Activated CD4-positive, alpha-beta memory T cell treated with anti-CD3 and anti-CD28 coated beads for 36 hours (primary cell): ENCODE results near the gene LRRC8A. TPM values are rescaled to one million over a fixed set of nuclear protein-coding genes. Genes with fewer than 3 reads are reported as not detected.

ENCODE experiments used
- CTCF ChIA-PET: fragments of 350-600 bp; sonication (Branson Sonifier 250); formaldehyde crosslinking; loops from one replicate; lab custom pipeline; 2021; ENCODE audit warnings: antibody characterized with exemption, inconsistent platforms; lab: Charles Lee
- POLR2A ChIA-PET: fragments of 350-600 bp; sonication (Branson Sonifier 250); formaldehyde crosslinking; loops from one replicate; lab custom pipeline; 2021; ENCODE audit warnings: antibody characterized with exemption; lab: Charles Lee
- DNase-seq: peaks from one replicate; pipeline ENCODE4 v3.0.0-alpha.2; 2020
- H3K27ac Mint-ChIP-seq: one replicate; pipeline ENCODE4 v1.8.0; 2021; ENCODE audit warnings: mixed read lengths
- H3K27me3 Mint-ChIP-seq: one replicate; pipeline ENCODE4 v1.8.0; 2021; ENCODE audit warnings: mixed read lengths
- H3K36me3 Mint-ChIP-seq: one replicate; pipeline ENCODE4 v1.8.0; 2021; ENCODE audit warnings: mixed read lengths
- H3K4me1 Mint-ChIP-seq: one replicate; pipeline ENCODE4 v1.8.0; 2021; ENCODE audit warnings: low read depth, mixed read lengths
- H3K4me3 Mint-ChIP-seq: one replicate; pipeline ENCODE4 v1.8.0; 2021; ENCODE audit warnings: mild to moderate bottlenecking, mixed read lengths
- H3K9me3 Mint-ChIP-seq: one replicate; pipeline ENCODE4 v1.8.0; 2021; ENCODE audit warnings: mixed read lengths
- intact Hi-C: fragments of 100-400 bp; cut with micrococcal nuclease; formaldehyde crosslinking; loops from one replicate; pipeline ENCODE4 v1.15.1; 2023
- total RNA-seq, 2 experiments: library from RNA; stranded (reverse); gene quantifications; one replicate each; pipeline ENCODE4 v1.2.3, GENCODE V29; 2021

The LRRC8A gene
- total RNA-seq, 2 experiments from 2014 or later, result 18.0 to 18.7 TPM

GRCh38 chr9:128916745-128917144, 34.8 kb downstream of the LRRC8A start:
- intact Hi-C loops, result no loop called here
- no peak for DNase-seq

GRCh38 chr9:128917151-128917849, 35.4 kb downstream of the LRRC8A start:
- Mint-ChIP-seq H3K27me3 (no peaks in the 10 kb centered on the region), H3K27ac (no peak overlapping the region), H3K9me3 (no peaks in the 10 kb centered on the region), H3K4me1 (peaks cover 19% of the 10 kb centered on the region), H3K4me3 (no peak overlapping the region), H3K36me3 (peaks cover 15% of the 10 kb centered on the region)
- ChIA-PET CTCF (interaction anchor here (0.6 to 1.5 kb wide), 2 partner anchors 54 to 358 kb away, joined by 3 to 4 read pairs; no protein-coding TSS in a partner anchor), POLR2A (interaction anchor here (0.7 kb wide), 1 partner anchor 177 kb away, joined by 3 read pairs; no protein-coding TSS in a partner anchor)
- no peak for DNase-seq
- intact Hi-C loops, result no loop called here

More at GRCh38 chr9:128916745-128917144, 34.8 kb downstream of the LRRC8A start:
- POLR2A ChIA-PET, result interaction anchor here (0.7 kb wide), 1 partner anchor 176 kb away, joined by 3 read pairs; no protein-coding TSS in a partner anchor
- CTCF ChIA-PET, result interaction anchor here (0.6 to 1.5 kb wide), 2 partner anchors 53 to 357 kb away, joined by 3 to 4 read pairs; no protein-coding TSS in a partner anchor
- Mint-ChIP-seq H3K27ac (no peak overlapping the region), H3K9me3 (no peaks in the 10 kb centered on the region), H3K4me1 (peaks cover 24% of the 10 kb centered on the region), H3K36me3 (peaks cover 15% of the 10 kb centered on the region), H3K4me3 (no peak overlapping the region), H3K27me3 (no peaks in the 10 kb centered on the region)

- H3K9me3 Mint-ChIP-seq, result no peaks in the 10 kb centered on the region
- POLR2A ChIA-PET, result no interaction called here
- intact Hi-C loops, result no loop called here
Observed at GRCh38 chr9:128918921-128919320, 37.0 kb downstream of the LRRC8A start.

DNA sequence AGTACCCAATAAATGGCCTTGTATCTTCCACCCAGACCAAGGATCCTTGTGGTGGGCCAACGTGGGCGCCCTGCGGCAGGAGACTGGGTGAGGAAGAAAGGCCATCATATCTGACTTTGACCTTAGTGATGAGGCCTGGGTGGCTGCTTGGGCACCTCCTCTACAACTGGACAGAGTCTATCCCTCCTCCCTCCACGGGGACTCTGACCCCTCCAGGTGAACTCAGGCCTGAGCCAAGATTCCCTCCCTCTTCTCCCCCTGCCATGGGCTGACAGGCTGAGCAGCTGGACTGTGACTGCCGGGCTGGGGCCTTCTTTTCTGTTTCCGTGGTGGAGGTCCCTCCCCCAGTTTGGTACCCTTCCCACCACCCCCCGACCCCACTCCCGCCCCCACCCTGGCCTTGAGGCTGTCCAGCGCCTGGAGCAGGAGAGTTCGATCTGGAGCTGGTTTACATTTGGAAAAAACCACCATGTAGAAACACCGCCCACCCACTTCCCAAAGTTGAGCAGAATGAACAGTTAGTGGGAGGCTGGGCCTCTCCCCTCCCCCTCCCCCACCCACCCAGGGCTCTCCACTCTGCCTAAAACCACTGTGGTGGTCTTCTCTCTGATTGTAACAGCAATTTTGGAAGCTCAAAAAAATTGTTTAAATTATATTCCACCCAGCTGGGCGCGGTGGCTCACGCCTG, 37.6 kb downstream of the LRRC8A start:
- Mint-ChIP-seq H3K4me3 (no peak overlapping the region), H3K9me3 (no peaks in the 10 kb centered on the region), H3K27ac (no peak overlapping the region), H3K27me3 (no peaks in the 10 kb centered on the region), H3K4me1 (peaks cover 3% of the 10 kb centered on the region), H3K36me3 (peaks cover 9% of the 10 kb centered on the region)
- intact Hi-C loops, result no loop called here
- CTCF ChIA-PET, result interaction anchor here (0.6 kb wide), 1 partner anchor 56 kb away, joined by 3 read pairs; no protein-coding TSS in a partner anchor
- DNase-seq, result no peak
- POLR2A ChIA-PET, result no interaction called here

More at GRCh38 chr9:128918921-128919320, 37.0 kb downstream of the LRRC8A start:
- Mint-ChIP-seq H3K36me3 (peaks cover 9% of the 10 kb centered on the region), H3K4me1 (peaks cover 3% of the 10 kb centered on the region), H3K27me3 (no peaks in the 10 kb centered on the region), H3K4me3 (no peak overlapping the region), H3K27ac (no peak overlapping the region)
- CTCF ChIA-PET, result interaction anchor here (0.6 kb wide), 1 partner anchor 55 kb away, joined by 3 read pairs; no protein-coding TSS in a partner anchor
- DNase-seq, result no peak

DNA sequence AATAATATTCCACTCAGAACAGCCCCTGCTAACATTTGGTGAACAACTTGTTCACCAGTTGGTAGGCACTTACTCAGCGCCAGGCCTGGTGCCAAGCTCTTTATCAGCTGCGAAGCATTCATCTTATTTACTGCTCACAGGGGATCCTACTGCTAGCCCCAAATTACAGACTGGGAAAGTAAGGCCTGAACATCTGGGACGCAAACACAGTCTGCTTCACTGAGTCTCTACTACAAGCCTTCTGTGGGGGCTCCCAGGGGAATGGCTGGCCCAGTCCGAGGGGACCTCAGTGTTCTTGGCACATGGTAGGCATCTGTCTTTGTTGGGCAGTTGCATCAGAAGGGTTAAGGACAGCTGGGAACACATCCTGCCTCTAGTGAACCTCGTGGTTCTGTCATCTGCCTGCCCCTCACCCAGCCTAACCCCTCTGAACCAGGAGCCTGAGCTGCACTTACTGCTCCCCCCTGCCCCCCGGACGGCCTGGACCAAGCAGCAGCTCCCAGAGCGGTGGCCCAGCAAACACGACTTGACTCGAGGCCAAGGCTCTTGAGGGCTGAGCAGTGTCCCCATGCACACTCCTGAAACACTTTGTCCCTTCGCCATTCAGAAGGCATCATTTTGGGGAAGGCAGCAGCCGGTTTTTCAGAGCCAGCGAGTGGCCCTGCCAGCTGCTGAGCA, 38.6 kb downstream of the LRRC8A start, which contains the start of gene PHYHD1:
Gene PHYHD1, plus strand, starts transcription at position 602 of the 678 bp plus-strand sequence. CDS start 1,342 bp downstream, outside the sequence.
- intact Hi-C loops, result no loop called here
- ChIA-PET CTCF (interaction anchor here (1.0 kb wide), 1 partner anchor 58 kb away, joined by 3 read pairs; no protein-coding TSS in a partner anchor), POLR2A (interaction anchor here (0.6 kb wide), 1 partner anchor 847 kb away, joined by 3 read pairs; no protein-coding TSS in a partner anchor)
- peak within 1 kb of the TSS; percentile 28 for H3K27ac Mint-ChIP-seq
- H3K36me3 Mint-ChIP-seq, result peaks cover 9% of the 10 kb centered on the region
- no peaks in the 10 kb centered on the region for H3K27me3 Mint-ChIP-seq
- H3K4me1 Mint-ChIP-seq, result peaks cover 3% of the 10 kb centered on the region
- no peak for DNase-seq
- no peaks in the 10 kb centered on the region for H3K9me3 Mint-ChIP-seq
- no peak within 1 kb of the TSS for H3K4me3 Mint-ChIP-seq

DNA sequence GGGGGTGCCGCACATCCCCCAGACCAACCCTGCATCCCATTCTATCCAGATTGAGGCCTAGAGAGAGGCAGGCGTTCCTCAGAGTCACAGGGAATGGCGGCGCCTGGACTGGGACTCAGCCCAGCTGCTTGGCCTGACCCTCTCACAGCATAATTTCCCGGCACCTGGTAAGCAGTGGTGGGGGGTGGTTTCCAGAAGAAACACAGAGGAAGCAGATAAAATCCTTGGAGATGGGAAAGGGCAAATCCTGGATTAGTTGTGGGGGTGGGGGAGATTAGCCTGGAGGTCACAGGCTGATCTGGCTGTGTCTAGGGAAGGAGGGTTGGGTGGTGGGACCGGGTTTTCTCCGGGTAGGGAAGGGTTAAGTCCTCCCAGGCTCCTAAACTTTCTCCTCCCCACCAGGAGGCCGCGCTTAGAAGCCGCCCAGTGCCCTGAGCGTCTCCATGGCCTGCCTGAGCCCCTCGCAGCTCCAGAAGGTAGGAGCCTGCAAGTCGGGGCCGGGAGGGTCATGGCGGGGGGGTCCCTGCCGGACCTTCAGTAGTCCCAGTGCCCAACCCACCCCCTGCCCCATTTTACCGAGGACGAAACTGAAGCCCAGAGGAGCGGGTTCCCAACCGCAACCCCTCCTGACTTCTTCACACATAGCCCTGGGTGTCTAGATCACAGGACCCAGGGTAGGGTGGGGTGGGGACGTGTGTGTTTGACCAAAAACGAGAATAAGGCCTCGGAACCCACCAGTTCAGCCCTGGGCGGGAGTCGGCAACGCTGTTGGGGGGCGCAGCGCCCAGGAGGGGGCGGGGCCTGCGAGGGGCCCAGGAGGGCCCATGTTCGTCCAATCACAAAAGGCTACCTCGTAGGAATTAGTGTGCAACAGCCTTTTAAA, 40.2 kb downstream of the LRRC8A start:
- CTCF ChIA-PET, result interaction anchor here (10.6 kb wide), 1 partner anchor 58 kb away, joined by 184 read pairs; no protein-coding TSS in a partner anchor
- no peaks in the 10 kb centered on the region for H3K27me3 Mint-ChIP-seq
- no peak for DNase-seq
- H3K27ac Mint-ChIP-seq, result no peak overlapping the region
- H3K4me3 Mint-ChIP-seq, result no peak overlapping the region
- peaks cover 6% of the 10 kb centered on the region for H3K4me1 Mint-ChIP-seq
- peaks cover 5% of the 10 kb centered on the region for H3K36me3 Mint-ChIP-seq
- no peaks in the 10 kb centered on the region for H3K9me3 Mint-ChIP-seq
- intact Hi-C loops, result no loop called here
- POLR2A ChIA-PET, result no interaction called here

DNA sequence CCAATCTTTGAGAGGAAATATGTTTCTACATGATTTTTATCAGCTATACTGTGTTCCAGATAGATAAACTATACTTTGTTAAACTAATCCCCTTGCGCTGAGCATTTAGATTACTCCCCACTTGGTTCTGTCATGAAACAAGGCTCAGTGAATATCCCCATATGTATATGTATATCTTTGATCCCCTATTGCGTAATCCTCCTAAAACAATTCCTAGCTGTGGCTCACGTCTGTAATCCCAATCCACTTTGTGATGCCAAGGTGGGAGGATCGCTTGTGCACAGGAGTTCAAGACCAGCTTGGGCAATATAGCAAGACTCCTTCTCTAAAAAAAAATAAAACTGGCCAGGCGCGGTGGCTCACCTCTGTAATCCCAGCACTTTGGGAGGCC, 41.6 kb downstream of the LRRC8A start:
- no peaks in the 10 kb centered on the region for H3K9me3 Mint-ChIP-seq
- no peak overlapping the region for H3K4me3 Mint-ChIP-seq
- no peaks in the 10 kb centered on the region for H3K27me3 Mint-ChIP-seq
- no peak for DNase-seq
- H3K27ac Mint-ChIP-seq, result no peak overlapping the region
- H3K36me3 Mint-ChIP-seq, result no peaks in the 10 kb centered on the region
- peaks cover 12% of the 10 kb centered on the region for H3K4me1 Mint-ChIP-seq
- CTCF ChIA-PET, result interaction anchor here (1.3 to 10.6 kb wide), 2 partner anchors 60 to 106 kb away, joined by 3 to 184 read pairs; no protein-coding TSS in a partner anchor
- intact Hi-C loops, result no loop called here
- POLR2A ChIA-PET, result no interaction called here

- Mint-ChIP-seq H3K4me3 (no peak overlapping the region), H3K4me1 (peaks cover 9% of the 10 kb centered on the region), H3K27ac (no peak overlapping the region), H3K36me3 (no peaks in the 10 kb centered on the region), H3K27me3 (no peaks in the 10 kb centered on the region), H3K9me3 (no peaks in the 10 kb centered on the region)
- intact Hi-C loops, result loop anchor here (1.0 to 5.0 kb wide), 3 partner anchors 46 to 281 kb away; partner anchors contain the start of genes KYAT1 and LRRC8A
- DNase-seq, result peak; percentile 65
- ChIA-PET POLR2A (interaction anchor here (0.5 to 1.4 kb wide), 2 partner anchors 46 to 76 kb away, joined by 4 read pairs; partner anchors contain the start of gene KYAT1), CTCF (interaction anchor here (0.7 to 10.6 kb wide), 34 partner anchors 9 to 642 kb away, joined by 3 to 184 read pairs (median 4); partner anchors contain the start of genes ENDOG and SPOUT1)
Observed at GRCh38 chr9:128927731-128928411, 45.9 kb downstream of the LRRC8A start.

DNA sequence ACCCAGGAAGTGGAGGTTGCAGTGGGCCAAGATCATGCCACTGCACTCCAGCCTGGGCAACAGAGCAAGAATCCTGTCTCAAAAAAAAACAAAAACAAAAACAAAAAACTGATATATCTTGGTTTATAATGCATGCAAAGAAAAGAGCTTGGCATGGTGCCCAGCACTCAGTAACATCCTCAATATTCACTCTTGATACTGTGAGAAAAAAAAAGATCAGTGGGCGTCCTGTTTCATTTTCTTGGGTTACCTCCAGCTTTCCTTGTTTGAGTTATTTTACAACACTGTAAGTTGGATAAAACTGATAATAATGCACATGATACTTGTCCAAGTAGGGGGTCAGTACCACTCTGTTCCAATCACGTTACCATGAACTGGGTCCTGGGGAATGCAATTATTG, 46.7 kb downstream of the LRRC8A start:
- Mint-ChIP-seq H3K9me3 (no peaks in the 10 kb centered on the region), H3K27ac (no peak overlapping the region), H3K4me3 (no peak overlapping the region), H3K36me3 (no peaks in the 10 kb centered on the region), H3K4me1 (peaks cover 9% of the 10 kb centered on the region), H3K27me3 (no peaks in the 10 kb centered on the region)
- DNase-seq, result no peak
- POLR2A ChIA-PET, result no interaction called here
- intact Hi-C loops, result loop anchor here (1.0 to 5.0 kb wide), 3 partner anchors 46 to 281 kb away; partner anchors contain the start of genes KYAT1 and LRRC8A
- CTCF ChIA-PET, result interaction anchor here (0.6 to 10.6 kb wide), 34 partner anchors 8 to 882 kb away, joined by 3 to 184 read pairs (median 4); partner anchors contain the start of genes ENDOG, PKN3 and SPOUT1

GRCh38 chr9:128929560-128929959, 47.6 kb downstream of the LRRC8A start:
- intact Hi-C loops, result loop anchor here (5.0 kb wide), 2 partner anchors 47 to 282 kb away; partner anchors contain the start of genes KYAT1 and LRRC8A
- CTCF ChIA-PET, result interaction anchor here (0.8 to 10.6 kb wide), 10 partner anchors 15 to 140 kb away, joined by 3 to 184 read pairs (median 5); partner anchors contain the start of genes ENDOG and SPOUT1
- Mint-ChIP-seq H3K36me3 (no peaks in the 10 kb centered on the region), H3K9me3 (no peaks in the 10 kb centered on the region), H3K27me3 (no peaks in the 10 kb centered on the region), H3K4me3 (no peak overlapping the region), H3K27ac (no peak overlapping the region), H3K4me1 (peaks cover 9% of the 10 kb centered on the region)
- no peak for DNase-seq
- POLR2A ChIA-PET, result interaction anchor here (0.6 kb wide), 1 partner anchor 54 kb away, joined by 3 read pairs; no protein-coding TSS in a partner anchor
